Lung microvascular endothelial cell (primary cell): Measurements from ENCODE around the gene CNTNAP2. TPM values are rescaled to one million over a fixed set of nuclear protein-coding genes. Genes with fewer than 3 reads are reported as not detected.
A peak's percentile ranks its signal among the peaks of the same experiment; 100 is the strongest.

Experiments
- DNase-seq, 2 donors: peaks; one replicate each; pipeline versions ENCODE4 v3.0.0 to v3.0.0-alpha.2; 2010; ENCODE audit warnings: low read depth in 2 of 2
- total RNA-seq: library from RNA; depleted of rRNA; stranded (reverse); fragments of >200 nt; gene quantifications from 2 replicates; pipeline ENCODE4 v1.2.1, GENCODE V29; 2014

The CNTNAP2 gene
- total RNA-seq = under 0.01 TPM in 1 of 2 replicates, not detected in the other

GRCh38 chr7:146116521-146117222, at the start of gene CNTNAP2:
CNTNAP2 (plus strand) TSS chr7:146116801; CDS start chr7:146116877, 76 bp downstream.
- peak in 1 of 2 donors; percentile 1 for DNase-seq

- no peak for DNase-seq
Observed at GRCh38 chr7:146067880-146068279, 48.7 kb upstream of the CNTNAP2 start.

- DNase-seq = no peak
Observed at GRCh38 chr7:146074195-146074765, 42.3 kb upstream of the CNTNAP2 start.

- no peak for DNase-seq
Observed at GRCh38 chr7:146076344-146076743, 40.3 kb upstream of the CNTNAP2 start.

- no peak for DNase-seq
Observed at GRCh38 chr7:146084086-146084485, 32.5 kb upstream of the CNTNAP2 start.

GRCh38 chr7:146090023-146090645, 26.5 kb upstream of the CNTNAP2 start:
- DNase-seq = peak; percentile 19 to 20

- no peak for DNase-seq
Observed at GRCh38 chr7:146094356-146094755, 22.2 kb upstream of the CNTNAP2 start.

GRCh38 chr7:146096994-146097393, 19.6 kb upstream of the CNTNAP2 start:
- DNase-seq = no peak

- DNase-seq = no peak
Observed at GRCh38 chr7:146106319-146106718, 10.3 kb upstream of the CNTNAP2 start.

GRCh38 chr7:146112755-146113154, 3.8 kb upstream of the CNTNAP2 start:
- DNase-seq = no peak

- no peak for DNase-seq
Observed at GRCh38 chr7:146115548-146115850, 1.1 kb upstream of the CNTNAP2 start.

- peak; percentile 1 to 38 for DNase-seq
Observed at GRCh38 chr7:146115851-146116520, 615 bp upstream of the CNTNAP2 start.

- DNase-seq = no peak
Observed at GRCh38 chr7:146117576-146117975, 975 bp downstream of the CNTNAP2 start.

- no peak for DNase-seq
Observed at GRCh38 chr7:146119002-146119401, 2.4 kb downstream of the CNTNAP2 start.

GRCh38 chr7:146123715-146124114, 7.1 kb downstream of the CNTNAP2 start:
- no peak for DNase-seq

- DNase-seq = no peak
Observed at GRCh38 chr7:146126767-146127509, 10.3 kb downstream of the CNTNAP2 start.

- DNase-seq = no peak
Observed at GRCh38 chr7:146129296-146129695, 12.7 kb downstream of the CNTNAP2 start.

GRCh38 chr7:146129997-146130396, 13.4 kb downstream of the CNTNAP2 start:
- no peak for DNase-seq

GRCh38 chr7:146131701-146132100, 15.1 kb downstream of the CNTNAP2 start:
- DNase-seq = no peak

GRCh38 chr7:146136357-146136875, 19.8 kb downstream of the CNTNAP2 start:
- DNase-seq = no peak

GRCh38 chr7:146138926-146139325, 22.3 kb downstream of the CNTNAP2 start:
- no peak for DNase-seq
